Measurements from ENCODE around the gene CCDC89.

DNA sequence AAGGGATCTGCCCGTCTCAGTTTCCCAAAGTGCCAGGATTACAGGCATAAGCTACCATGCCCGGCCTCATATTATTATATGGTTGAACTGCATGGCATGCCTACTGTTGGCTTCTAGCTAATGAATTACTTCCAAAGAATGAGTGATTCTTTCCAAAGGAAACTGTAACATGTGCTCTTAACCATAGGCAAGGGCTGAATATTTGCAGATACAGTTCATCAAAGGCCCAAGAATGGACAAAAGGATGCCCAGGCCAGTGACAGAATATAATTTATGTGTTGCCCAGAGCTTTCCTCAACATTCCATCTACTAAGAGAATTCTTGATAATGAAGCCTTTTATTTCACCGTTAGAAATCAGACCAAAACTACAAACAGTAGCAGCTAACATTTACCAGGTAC lies 27.0 kb upstream of the CCDC89 start:
- TF ChIP-seq CTCF (IDR thresholded peaks at IDR 0.05): no peak
- TF ChIP-seq EP300 (IDR thresholded peaks at IDR 0.05): no peak
- TF ChIP-seq POLR2AphosphoS5 (IDR thresholded peaks at IDR 0.05): no peak
- no peak for TF ChIP-seq POLR2A (IDR thresholded peaks at IDR 0.05)
